GM19193 (cell line): ENCODE data around the gene SLC36A3.

Experiments used
- POLR2A ChIP-seq: IDR thresholded peaks from 4 replicates; pipeline ENCODE4 v1.6.1; 2011; ENCODE audit not compliant: insufficient read depth, insufficient read length; ENCODE audit errors: extremely low read depth

SLC36A3 gene

GRCh38 chr5:151239237-151239861 is 64.2 kb downstream of the SLC36A3 start:
- TF ChIP-seq POLR2A: no peak

- TF ChIP-seq POLR2A: peak; percentile 43
Observed at GRCh38 chr5:151238303-151238741, 65.2 kb downstream of the SLC36A3 start.

GRCh38 chr5:151237685-151238084 is 65.9 kb downstream of the SLC36A3 start:
- no peak for TF ChIP-seq POLR2A

- TF ChIP-seq POLR2A: no peak
Observed at GRCh38 chr5:151236888-151237287, 66.7 kb downstream of the SLC36A3 start.

- TF ChIP-seq POLR2A: peak; percentile 26
Observed at GRCh38 chr5:151234476-151235238, 68.9 kb downstream of the SLC36A3 start.

- peak; percentile 36 for TF ChIP-seq POLR2A
Observed at GRCh38 chr5:151233616-151234085, 69.9 kb downstream of the SLC36A3 start.

- TF ChIP-seq POLR2A: no peak
Observed at GRCh38 chr5:151231359-151231758, 72.2 kb downstream of the SLC36A3 start.

- TF ChIP-seq POLR2A: no peak
Observed at GRCh38 chr5:151230048-151230680, 73.4 kb downstream of the SLC36A3 start.

- TF ChIP-seq POLR2A: no peak
Observed at GRCh38 chr5:151228986-151229385, 74.6 kb downstream of the SLC36A3 start.

GRCh38 chr5:151227918-151228447 is 75.6 kb downstream of the SLC36A3 start:
- no peak for TF ChIP-seq POLR2A
